ENCODE data around the gene TMEM132C. TPM values are rescaled to one million over a fixed set of nuclear protein-coding genes. Genes with fewer than 3 reads are reported as not detected.

TMEM132C gene
- total RNA-seq, 6 experiments from 2014 or later, result 0.04 to 0.19 (median 0.06) TPM; not detected in 3

DNA sequence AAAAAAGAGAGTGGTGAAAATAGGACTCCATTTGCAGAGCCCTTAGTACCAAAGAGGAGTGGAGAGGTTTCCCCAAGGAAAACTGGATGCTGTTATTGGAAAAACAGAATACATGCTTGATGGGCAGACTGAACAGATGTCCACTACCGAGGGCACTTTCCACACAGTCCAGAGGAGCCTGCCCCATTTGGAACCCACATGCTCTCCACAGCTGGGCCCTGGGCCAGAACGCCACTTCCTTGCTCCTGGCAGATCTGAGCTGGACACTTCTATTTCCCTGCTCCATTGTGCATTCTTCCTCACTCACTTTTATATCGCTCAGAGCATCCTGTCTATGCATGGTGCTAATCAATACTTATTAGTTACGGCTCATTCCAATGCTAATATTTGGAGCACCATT is 306.9 kb downstream of the TMEM132C start:
- no peaks in the 10 kb centered on the region for H3K36me3 ChIP-seq
- H3K4me1 ChIP-seq, result no peaks in the 10 kb centered on the region
- no peaks in the 10 kb centered on the region for H3K27me3 ChIP-seq
- no peaks in the 10 kb centered on the region for H3K9me3 ChIP-seq
- no peak overlapping the region for H3K27ac ChIP-seq
- no peak overlapping the region for H3K4me3 ChIP-seq
- no peak for DNase-seq
- no peak for ATAC-seq
- WGBS (ENCODE audit: insufficient coverage, low coverage, low lambda C conversion rate, missing lambda C conversion rate), result 43% methylated on average over 4 of the region's 4 CpGs
- intact Hi-C loops (cut with DNase I), result no loop called here
- TF ChIP-seq, protein P1, sequence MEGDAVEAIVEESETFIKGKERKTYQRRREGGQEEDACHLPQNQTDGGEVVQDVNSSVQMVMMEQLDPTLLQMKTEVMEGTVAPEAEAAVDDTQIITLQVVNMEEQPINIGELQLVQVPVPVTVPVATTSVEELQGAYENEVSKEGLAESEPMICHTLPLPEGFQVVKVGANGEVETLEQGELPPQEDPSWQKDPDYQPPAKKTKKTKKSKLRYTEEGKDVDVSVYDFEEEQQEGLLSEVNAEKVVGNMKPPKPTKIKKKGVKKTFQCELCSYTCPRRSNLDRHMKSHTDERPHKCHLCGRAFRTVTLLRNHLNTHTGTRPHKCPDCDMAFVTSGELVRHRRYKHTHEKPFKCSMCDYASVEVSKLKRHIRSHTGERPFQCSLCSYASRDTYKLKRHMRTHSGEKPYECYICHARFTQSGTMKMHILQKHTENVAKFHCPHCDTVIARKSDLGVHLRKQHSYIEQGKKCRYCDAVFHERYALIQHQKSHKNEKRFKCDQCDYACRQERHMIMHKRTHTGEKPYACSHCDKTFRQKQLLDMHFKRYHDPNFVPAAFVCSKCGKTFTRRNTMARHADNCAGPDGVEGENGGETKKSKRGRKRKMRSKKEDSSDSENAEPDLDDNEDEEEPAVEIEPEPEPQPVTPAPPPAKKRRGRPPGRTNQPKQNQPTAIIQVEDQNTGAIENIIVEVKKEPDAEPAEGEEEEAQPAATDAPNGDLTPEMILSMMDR (IDR thresholded peaks at IDR 0.05), result no peak
- TF ChIP-seq POLR2A (IDR thresholded peaks at IDR 0.05), result no peak

GRCh38 chr12:128578045-128578444 is 311.1 kb downstream of the TMEM132C start:
- ATAC-seq (no peak), DNase-seq (no peak)
- H3K4me3 ChIP-seq, result no peak overlapping the region
- H3K36me3 ChIP-seq, result no peaks in the 10 kb centered on the region
- no peaks in the 10 kb centered on the region for H3K4me1 ChIP-seq
- H3K9me3 ChIP-seq, result no peaks in the 10 kb centered on the region
- TF ChIP-seq, protein P1 (IDR thresholded peaks at IDR 0.05), result no peak
- TF ChIP-seq POLR2A (IDR thresholded peaks at IDR 0.05), result no peak
- WGBS (ENCODE audit: insufficient coverage, low coverage, low lambda C conversion rate, missing lambda C conversion rate), result 66% methylated on average over 8 of the region's 8 CpGs
- intact Hi-C loops (cut with DNase I), result no loop called here
- no peak overlapping the region for H3K27ac ChIP-seq
- no peaks in the 10 kb centered on the region for H3K27me3 ChIP-seq

DNA sequence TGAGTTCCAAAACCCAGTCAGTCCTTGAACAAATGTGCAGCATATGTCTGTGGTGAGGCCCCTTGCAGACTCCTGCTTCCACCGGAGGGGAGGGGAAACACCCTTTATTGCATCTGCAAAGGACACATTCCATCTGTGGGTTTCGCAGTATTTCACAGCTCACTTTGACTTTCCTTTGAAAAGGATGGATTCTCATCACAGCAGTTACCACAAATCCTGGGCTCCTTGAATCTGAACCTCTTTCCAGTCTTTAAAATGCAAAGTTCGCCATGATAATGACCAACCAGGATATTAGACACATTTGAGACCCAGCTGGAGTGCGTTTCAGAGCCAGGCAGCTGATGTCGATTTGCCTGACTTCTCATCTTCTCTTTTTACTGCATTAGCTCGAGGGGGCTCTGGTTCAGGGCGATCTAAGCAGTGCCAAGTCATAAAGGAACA is 314.4 kb downstream of the TMEM132C start:
- Histone ChIP-seq H3K27me3 (no peaks in the 10 kb centered on the region), H3K36me3 (no peaks in the 10 kb centered on the region), H3K9me3 (no peaks in the 10 kb centered on the region), H3K27ac (no peak overlapping the region), H3K4me3 (no peak overlapping the region), H3K4me1 (no peaks in the 10 kb centered on the region)
- DNase-seq (no peak), ATAC-seq (no peak)
- TF ChIP-seq, protein P1 (IDR thresholded peaks at IDR 0.05), result no peak
- no peak for TF ChIP-seq POLR2A (IDR thresholded peaks at IDR 0.05)
- WGBS (ENCODE audit: insufficient coverage, low coverage, low lambda C conversion rate, missing lambda C conversion rate), result 43% methylated on average over 6 of the region's 7 CpGs
- intact Hi-C loops (cut with DNase I), result no loop called here

GRCh38 chr12:128583453-128583852 is 316.5 kb downstream of the TMEM132C start:
- H3K27me3 ChIP-seq, result no peaks in the 10 kb centered on the region
- 60% methylated on average over 4 of the region's 9 CpGs for WGBS (ENCODE audit: insufficient coverage, low coverage, low lambda C conversion rate, missing lambda C conversion rate)
- H3K4me3 ChIP-seq, result no peak overlapping the region
- TF ChIP-seq, protein P1 (IDR thresholded peaks at IDR 0.05), result no peak
- TF ChIP-seq POLR2A (IDR thresholded peaks at IDR 0.05), result no peak
- H3K36me3 ChIP-seq, result no peaks in the 10 kb centered on the region
- no peak for DNase-seq
- no peaks in the 10 kb centered on the region for H3K9me3 ChIP-seq
- peak in 1 of 4 donors; percentile 44 for ATAC-seq
- H3K4me1 ChIP-seq, result no peaks in the 10 kb centered on the region
- no peak overlapping the region for H3K27ac ChIP-seq
- intact Hi-C loops (cut with DNase I), result no loop called here

Data from right lobe of liver (tissue), 6 donors.